ENCODE measurements around the gene SLC6A6. TPM values are rescaled to one million over a fixed set of nuclear protein-coding genes. Genes with fewer than 3 reads are reported as not detected.

SLC6A6 gene
- total and polyA plus RNA-seq, 10 of the 15 experiments (the other 5 are each of a cell fraction or from before 2014, with no cell fraction given): 5.6 to 47.0 (median 20.2) TPM

DNA sequence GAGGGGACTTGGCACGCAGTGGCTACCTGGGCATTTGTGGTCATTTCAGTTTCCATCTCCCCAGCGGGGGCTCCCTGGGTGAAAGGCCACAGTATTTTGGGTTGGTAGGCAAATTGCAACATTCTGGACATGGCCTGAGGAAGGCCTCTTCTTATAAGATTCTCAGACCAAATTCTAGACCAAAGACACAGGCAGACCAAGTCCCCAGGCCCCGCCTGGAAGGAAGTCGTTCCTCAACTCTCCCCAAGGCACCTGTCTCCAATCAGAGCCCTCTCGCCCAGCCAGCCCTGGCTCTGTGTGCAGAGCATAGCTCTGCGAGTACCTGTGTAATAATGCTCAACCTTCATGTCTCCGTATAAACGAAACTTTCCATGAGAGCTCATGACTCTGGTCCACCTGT is 84.7 kb downstream of the SLC6A6 start:
- Histone ChIP-seq H3K4me1 (ENCODE audit: control insufficient read depth, insufficient read depth, low read length) (peaks cover 10% of the 10 kb centered on the region), H3K4me2 (ENCODE audit: control insufficient read depth, insufficient read depth) (no peak overlapping the region), H2AFZ (ENCODE audit: control insufficient read depth, low read depth, low read length) (no peak overlapping the region), H4K20me1 (ENCODE audit: control insufficient read depth, insufficient read depth) (no peaks in the 10 kb centered on the region), H3K4me3 (no peak overlapping the region), H3K9ac (ENCODE audit: control insufficient read depth, insufficient read depth, low read length) (no peak overlapping the region), H3K27me3 (replicated peaks in 1 of 2; ENCODE audit: control insufficient read depth in 2 of 2, insufficient read depth in 2 of 2, low read length in 1 of 2) (no peaks in the 10 kb centered on the region), H3K9me3 (replicated peaks; ENCODE audit: control insufficient read depth, insufficient read depth, low read length) (no peaks in the 10 kb centered on the region), H3K79me2 (ENCODE audit: control insufficient read depth, insufficient read depth, low read length) (no peaks in the 10 kb centered on the region), H3K27ac (ENCODE audit: control insufficient read depth, insufficient read depth) (no peak overlapping the region), H3K36me3 (ENCODE audit: control insufficient read depth in 2 of 2, insufficient read depth in 2 of 2, low read length in 1 of 2) (peaks cover 2 to 9% of the 10 kb centered on the region in 2 experiments)
- BruUV-seq (replicated peaks): no TSS peak
- CTCF ChIA-PET: interaction anchor here (0.9 to 1.3 kb wide), 2 partner anchors 82 to 283 kb away, joined by 3 to 4 read pairs; no protein-coding TSS in a partner anchor
- no peak for ATAC-seq
- no peak for DNase-seq (ENCODE audit: low read depth, low spot score)
- in situ Hi-C loops (cut with MboI): no loop called here
- intact Hi-C loops (cut with micrococcal nuclease; ENCODE audit: unreplicated experiment): no loop called here
- RAD21 ChIA-PET (ENCODE audit: unreplicated experiment): no interaction called here
- 97% methylated on average over 8 of the region's 8 CpGs for WGBS (ENCODE audit: insufficient coverage, insufficient replicate concordance, low lambda C conversion rate, missing lambda C conversion rate)
- POLR2A ChIA-PET: no interaction called here
- SMC1A ChIA-PET (ENCODE audit: uncharacterized antibody, unreplicated experiment): no interaction called here
- no peak for FAIRE-seq
- TF ChIP-seq IRF3 (IDR thresholded peaks at IDR 0.05) (no peak), HDGF (IDR thresholded peaks at IDR 0.05) (no peak), ZSCAN29 (IDR thresholded peaks at IDR 0.05) (no peak), SRF (IDR thresholded peaks at IDR 0.05; ENCODE audit: low read depth in 2 of 2, low read length in 2 of 2) (no peak), WRNIP1 (IDR thresholded peaks at IDR 0.05; ENCODE audit: borderline replicate concordance, low read depth, low read length) (no peak), SMAD1 (IDR thresholded peaks at IDR 0.05; ENCODE audit: low read depth, partially characterized antibody) (no peak), SMC3 (IDR thresholded peaks at IDR 0.05; ENCODE audit: borderline replicate concordance, low read length) (no peak), ZBTB33 (IDR thresholded peaks at IDR 0.05) (no peak), IKZF1 (conservative IDR thresholded peaks at IDR 0.05) (no peak), HCFC1 (IDR thresholded peaks at IDR 0.05; ENCODE audit: low read length) (no peak), SUPT20H (IDR thresholded peaks at IDR 0.05; ENCODE audit: borderline replicate concordance, control insufficient read depth, low read depth, low read length) (no peak), NFYA (IDR thresholded peaks at IDR 0.05; ENCODE audit: borderline replicate concordance, low read depth, low read length) (no peak), MYC (IDR thresholded peaks at IDR 0.05; ENCODE audit: insufficient read depth, insufficient read length, insufficient replicate concordance, low read length, severe bottlenecking) (no peak), STAT3 (IDR thresholded peaks at IDR 0.05; ENCODE audit: low read depth, low read length) (no peak), ESRRA (IDR thresholded peaks at IDR 0.05; ENCODE audit: low read length) (no peak), SIX5 (IDR thresholded peaks at IDR 0.05; ENCODE audit: low read depth, low read length, severe bottlenecking) (no peak), MEF2B (IDR thresholded peaks at IDR 0.05; ENCODE audit: partially characterized antibody, poor library complexity, severe bottlenecking) (no peak), HSF1 (IDR thresholded peaks at IDR 0.05; ENCODE audit: low read depth, low read length) (no peak), RAD21 (IDR thresholded peaks at IDR 0.05; ENCODE audit: insufficient read depth, low read depth, low read length) (no peak), NFXL1 (IDR thresholded peaks at IDR 0.05; ENCODE audit: borderline replicate concordance) (no peak)

All from GM12878 (cell line).